ENCODE results near the gene LAMB3.

DNA sequence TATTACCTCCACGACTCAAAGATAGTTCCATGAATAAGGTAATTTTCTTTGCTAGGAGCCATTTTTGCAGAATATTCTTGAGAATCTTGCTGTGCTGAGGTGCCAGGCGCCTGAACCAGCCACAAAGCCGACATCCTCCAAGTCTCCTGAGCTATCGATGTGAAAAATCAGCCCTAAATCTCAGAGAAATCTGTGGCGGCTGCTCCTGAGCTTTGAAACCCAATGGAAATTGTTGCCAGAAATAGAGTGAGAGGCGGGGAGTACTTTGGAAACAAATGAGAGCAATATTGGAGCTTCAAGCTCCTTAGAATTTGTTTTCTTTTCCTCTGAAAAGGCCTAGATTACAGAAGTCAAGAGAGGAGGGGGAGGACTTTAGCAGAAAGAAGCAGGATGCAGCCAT lies 62.4 kb downstream of the LAMB3 start:
- TF ChIP-seq, protein P1, sequence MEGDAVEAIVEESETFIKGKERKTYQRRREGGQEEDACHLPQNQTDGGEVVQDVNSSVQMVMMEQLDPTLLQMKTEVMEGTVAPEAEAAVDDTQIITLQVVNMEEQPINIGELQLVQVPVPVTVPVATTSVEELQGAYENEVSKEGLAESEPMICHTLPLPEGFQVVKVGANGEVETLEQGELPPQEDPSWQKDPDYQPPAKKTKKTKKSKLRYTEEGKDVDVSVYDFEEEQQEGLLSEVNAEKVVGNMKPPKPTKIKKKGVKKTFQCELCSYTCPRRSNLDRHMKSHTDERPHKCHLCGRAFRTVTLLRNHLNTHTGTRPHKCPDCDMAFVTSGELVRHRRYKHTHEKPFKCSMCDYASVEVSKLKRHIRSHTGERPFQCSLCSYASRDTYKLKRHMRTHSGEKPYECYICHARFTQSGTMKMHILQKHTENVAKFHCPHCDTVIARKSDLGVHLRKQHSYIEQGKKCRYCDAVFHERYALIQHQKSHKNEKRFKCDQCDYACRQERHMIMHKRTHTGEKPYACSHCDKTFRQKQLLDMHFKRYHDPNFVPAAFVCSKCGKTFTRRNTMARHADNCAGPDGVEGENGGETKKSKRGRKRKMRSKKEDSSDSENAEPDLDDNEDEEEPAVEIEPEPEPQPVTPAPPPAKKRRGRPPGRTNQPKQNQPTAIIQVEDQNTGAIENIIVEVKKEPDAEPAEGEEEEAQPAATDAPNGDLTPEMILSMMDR (conservative IDR thresholded peaks at IDR 0.05), result no peak
- no peak for TF ChIP-seq ZFX (IDR thresholded peaks at IDR 0.05)
